Measurements from ENCODE around the gene OPCML.

OPCML gene

GRCh38 chr11:133041928-133042882, 490.1 kb downstream of the OPCML start:
- DNase-seq (ENCODE audit: low spot score): no peak
- H3K14ac ChIP-seq (ENCODE audit: low read length): no peak overlapping the region
- H3K4me3 ChIP-seq (ENCODE audit: low read length in 2 of 2): no peak overlapping the region

GRCh38 chr11:133041181-133041580, 491.1 kb downstream of the OPCML start:
- no peak overlapping the region for H2AFZ ChIP-seq (ENCODE audit: low read length)

More at GRCh38 chr11:133041928-133042882, 490.1 kb downstream of the OPCML start:
- H3K36me3 ChIP-seq (replicated peaks in 1 of 2; ENCODE audit: control insufficient read depth in 2 of 2, insufficient read depth in 2 of 2, low read length in 2 of 2): no peaks in the 10 kb centered on the region
- no peak overlapping the region for H3K18ac ChIP-seq (ENCODE audit: low read length)
- H3K4me1 ChIP-seq (ENCODE audit: control insufficient read depth in 2 of 2, insufficient read depth in 1 of 2, low read depth in 1 of 2, low read length in 2 of 2): peaks cover 0 to 1% of the 10 kb centered on the region in 2 donors
- H4K91ac ChIP-seq (ENCODE audit: low read depth, low read length, poor library complexity): no peak overlapping the region
- H2AK5ac ChIP-seq (ENCODE audit: low read depth, low read length): peak overlapping the region; percentile 26
- H3K27ac ChIP-seq (replicated peaks; ENCODE audit: low read length): no peak overlapping the region
- H3K23ac ChIP-seq (ENCODE audit: low read depth, low read length, poor library complexity): peak overlapping the region; percentile 38
- no CpG with 5 or more reads among the region's 29 CpGs for WGBS, 2 donors (ENCODE audit: extremely low coverage in 2 of 2, insufficient read length in 2 of 2, insufficient replicate concordance in 1 of 2)
- H2BK12ac ChIP-seq (ENCODE audit: low read length): peak overlapping the region; percentile 36
- no peak overlapping the region for H3K4ac ChIP-seq (ENCODE audit: low read length)
- no peak overlapping the region for H2BK15ac ChIP-seq (ENCODE audit: low read length)
- no peak overlapping the region for H4K8ac ChIP-seq (ENCODE audit: low read depth, low read length)
- H3K9ac ChIP-seq (ENCODE audit: low read depth, low read length, poor library complexity): no peak overlapping the region
- no peak overlapping the region for H2BK120ac ChIP-seq (ENCODE audit: low read depth, low read length)
- peaks cover 0 to 15% (median 0%) of the 10 kb centered on the region in 3 experiments for H3K27me3 ChIP-seq (ENCODE audit: control insufficient read depth in 3 of 3, insufficient read depth in 3 of 3, low read depth in 1 of 3, low read length in 3 of 3)
- no peak overlapping the region for H3K4me2 ChIP-seq (ENCODE audit: insufficient read depth, low read length, poor library complexity, severe bottlenecking)
- H2BK5ac ChIP-seq (ENCODE audit: low read length): no peak overlapping the region
- no peaks in the 10 kb centered on the region for H3K79me1 ChIP-seq (ENCODE audit: low read depth, low read length)
- no peaks in the 10 kb centered on the region for H3K9me3 ChIP-seq (replicated peaks in 1 of 2; ENCODE audit: control insufficient read depth in 2 of 2, insufficient read depth in 1 of 2, low read depth in 1 of 2, low read length in 2 of 2)
- H2AFZ ChIP-seq (ENCODE audit: low read length): no peak overlapping the region

GRCh38 chr11:133040289-133040900, 491.9 kb downstream of the OPCML start:
- no peak for DNase-seq (ENCODE audit: low spot score)
- H3K36me3 ChIP-seq (replicated peaks in 1 of 2; ENCODE audit: control insufficient read depth in 2 of 2, insufficient read depth in 2 of 2, low read length in 2 of 2): no peaks in the 10 kb centered on the region
- H3K27me3 ChIP-seq (ENCODE audit: control insufficient read depth in 3 of 3, insufficient read depth in 3 of 3, low read depth in 1 of 3, low read length in 3 of 3): peaks cover 0 to 8% (median 0%) of the 10 kb centered on the region in 3 experiments
- no CpG with 5 or more reads among the region's 8 CpGs for WGBS, 2 donors (ENCODE audit: extremely low coverage in 2 of 2, insufficient read length in 2 of 2, insufficient replicate concordance in 1 of 2)
- H3K79me1 ChIP-seq (ENCODE audit: low read depth, low read length): no peaks in the 10 kb centered on the region
- H2AFZ ChIP-seq (ENCODE audit: low read length): no peak overlapping the region
- H3K4me3 ChIP-seq (ENCODE audit: low read length in 2 of 2): no peak overlapping the region
- H4K8ac ChIP-seq (ENCODE audit: low read depth, low read length): no peak overlapping the region
- no peak overlapping the region for H3K27ac ChIP-seq (replicated peaks; ENCODE audit: low read length)
- no peak overlapping the region for H4K91ac ChIP-seq (ENCODE audit: low read depth, low read length, poor library complexity)
- no peak overlapping the region for H3K9ac ChIP-seq (ENCODE audit: low read depth, low read length, poor library complexity)
- H3K14ac ChIP-seq (ENCODE audit: low read length): no peak overlapping the region
- H2BK15ac ChIP-seq (ENCODE audit: low read length): no peak overlapping the region
- no peak overlapping the region for H2BK120ac ChIP-seq (ENCODE audit: low read depth, low read length)
- peaks cover 0 to 1% of the 10 kb centered on the region in 2 donors for H3K4me1 ChIP-seq (ENCODE audit: control insufficient read depth in 2 of 2, insufficient read depth in 1 of 2, low read depth in 1 of 2, low read length in 2 of 2)
- H2BK5ac ChIP-seq (ENCODE audit: low read length): no peak overlapping the region
- H2AK5ac ChIP-seq (ENCODE audit: low read depth, low read length): no peak overlapping the region
- H3K4me2 ChIP-seq (ENCODE audit: insufficient read depth, low read length, poor library complexity, severe bottlenecking): no peak overlapping the region
- no peak overlapping the region for H3K23ac ChIP-seq (ENCODE audit: low read depth, low read length, poor library complexity)
- H3K4ac ChIP-seq (ENCODE audit: low read length): no peak overlapping the region
- no peaks in the 10 kb centered on the region for H3K9me3 ChIP-seq (replicated peaks in 1 of 2; ENCODE audit: control insufficient read depth in 2 of 2, insufficient read depth in 1 of 2, low read depth in 1 of 2, low read length in 2 of 2)
- no peak overlapping the region for H2BK12ac ChIP-seq (ENCODE audit: low read length)
- no peak overlapping the region for H3K18ac ChIP-seq (ENCODE audit: low read length)

More at GRCh38 chr11:133041181-133041580, 491.1 kb downstream of the OPCML start:
- Histone ChIP-seq H3K23ac (ENCODE audit: low read depth, low read length, poor library complexity) (no peak overlapping the region), H3K27ac (replicated peaks; ENCODE audit: low read length) (no peak overlapping the region), H3K27me3 (ENCODE audit: control insufficient read depth in 3 of 3, insufficient read depth in 3 of 3, low read depth in 1 of 3, low read length in 3 of 3) (peaks cover 0 to 9% (median 0%) of the 10 kb centered on the region in 3 experiments), H3K4me2 (ENCODE audit: insufficient read depth, low read length, poor library complexity, severe bottlenecking) (no peak overlapping the region), H3K36me3 (replicated peaks in 1 of 2; ENCODE audit: control insufficient read depth in 2 of 2, insufficient read depth in 2 of 2, low read length in 2 of 2) (no peaks in the 10 kb centered on the region), H4K8ac (ENCODE audit: low read depth, low read length) (no peak overlapping the region), H4K91ac (ENCODE audit: low read depth, low read length, poor library complexity) (no peak overlapping the region), H3K4me3 (ENCODE audit: low read length in 2 of 2) (no peak overlapping the region), H2BK5ac (ENCODE audit: low read length) (no peak overlapping the region), H3K4me1 (ENCODE audit: control insufficient read depth in 2 of 2, insufficient read depth in 1 of 2, low read depth in 1 of 2, low read length in 2 of 2) (peaks cover 0 to 1% of the 10 kb centered on the region in 2 donors), H3K14ac (ENCODE audit: low read length) (no peak overlapping the region), H3K79me1 (ENCODE audit: low read depth, low read length) (no peaks in the 10 kb centered on the region), H2BK120ac (ENCODE audit: low read depth, low read length) (no peak overlapping the region), H3K4ac (ENCODE audit: low read length) (no peak overlapping the region), H3K9ac (ENCODE audit: low read depth, low read length, poor library complexity) (no peak overlapping the region), H2AK5ac (ENCODE audit: low read depth, low read length) (no peak overlapping the region), H3K18ac (ENCODE audit: low read length) (no peak overlapping the region), H2BK12ac (ENCODE audit: low read length) (no peak overlapping the region), H2BK15ac (ENCODE audit: low read length) (no peak overlapping the region), H3K9me3 (replicated peaks in 1 of 2; ENCODE audit: control insufficient read depth in 2 of 2, insufficient read depth in 1 of 2, low read depth in 1 of 2, low read length in 2 of 2) (no peaks in the 10 kb centered on the region)
- WGBS, 2 donors (ENCODE audit: extremely low coverage in 2 of 2, insufficient read length in 2 of 2, insufficient replicate concordance in 1 of 2): no CpG with 5 or more reads among the region's 4 CpGs
- DNase-seq (ENCODE audit: low spot score): no peak

- no peak overlapping the region for H2BK120ac ChIP-seq (ENCODE audit: low read depth, low read length)
- no peak overlapping the region for H3K9ac ChIP-seq (ENCODE audit: low read depth, low read length, poor library complexity)
- H3K4me2 ChIP-seq (ENCODE audit: insufficient read depth, low read length, poor library complexity, severe bottlenecking): no peak overlapping the region
- no peak overlapping the region for H3K4me3 ChIP-seq (ENCODE audit: low read length in 2 of 2)
- no peak overlapping the region for H2BK12ac ChIP-seq (ENCODE audit: low read length)
- H3K4ac ChIP-seq (ENCODE audit: low read length): no peak overlapping the region
- H3K27ac ChIP-seq (replicated peaks; ENCODE audit: low read length): no peak overlapping the region
- no peaks in the 10 kb centered on the region for H3K79me1 ChIP-seq (ENCODE audit: low read depth, low read length)
- no peaks in the 10 kb centered on the region for H3K9me3 ChIP-seq (replicated peaks in 1 of 2; ENCODE audit: control insufficient read depth in 2 of 2, insufficient read depth in 1 of 2, low read depth in 1 of 2, low read length in 2 of 2)
- peaks cover 0 to 8% (median 0%) of the 10 kb centered on the region in 3 experiments for H3K27me3 ChIP-seq (ENCODE audit: control insufficient read depth in 3 of 3, insufficient read depth in 3 of 3, low read depth in 1 of 3, low read length in 3 of 3)
- no peak overlapping the region for H3K23ac ChIP-seq (ENCODE audit: low read depth, low read length, poor library complexity)
- no peak overlapping the region for H2AK5ac ChIP-seq (ENCODE audit: low read depth, low read length)
- no peak for DNase-seq (ENCODE audit: low spot score)
- no peak overlapping the region for H4K8ac ChIP-seq (ENCODE audit: low read depth, low read length)
- no peak overlapping the region for H2BK5ac ChIP-seq (ENCODE audit: low read length)
- no peak overlapping the region for H4K91ac ChIP-seq (ENCODE audit: low read depth, low read length, poor library complexity)
- no peaks in the 10 kb centered on the region for H3K36me3 ChIP-seq (replicated peaks in 1 of 2; ENCODE audit: control insufficient read depth in 2 of 2, insufficient read depth in 2 of 2, low read length in 2 of 2)
- no peak overlapping the region for H3K14ac ChIP-seq (ENCODE audit: low read length)
- no CpG with 5 or more reads among the region's 4 CpGs for WGBS, 2 donors (ENCODE audit: extremely low coverage in 2 of 2, insufficient read length in 2 of 2, insufficient replicate concordance in 1 of 2)
- H3K4me1 ChIP-seq (ENCODE audit: control insufficient read depth in 2 of 2, insufficient read depth in 1 of 2, low read depth in 1 of 2, low read length in 2 of 2): peaks cover 0 to 1% of the 10 kb centered on the region in 2 donors
- no peak overlapping the region for H2BK15ac ChIP-seq (ENCODE audit: low read length)
- H2AFZ ChIP-seq (ENCODE audit: low read length): no peak overlapping the region
- no peak overlapping the region for H3K18ac ChIP-seq (ENCODE audit: low read length)
These were observed 493.5 kb downstream of the OPCML start for GRCh38 chr11:133038850-133039249.
